DMS53 treated with DMSO at 0.1 percent for 48 hours (cell line): ENCODE data around the gene NFKBIZ.

ENCODE experiments used
- DNase-seq: peaks from one replicate; lab custom pipeline; 2025; ENCODE audit not compliant: unreplicated experiment; lab: John Stamatoyannopoulos, UW

The NFKBIZ gene

DNA sequence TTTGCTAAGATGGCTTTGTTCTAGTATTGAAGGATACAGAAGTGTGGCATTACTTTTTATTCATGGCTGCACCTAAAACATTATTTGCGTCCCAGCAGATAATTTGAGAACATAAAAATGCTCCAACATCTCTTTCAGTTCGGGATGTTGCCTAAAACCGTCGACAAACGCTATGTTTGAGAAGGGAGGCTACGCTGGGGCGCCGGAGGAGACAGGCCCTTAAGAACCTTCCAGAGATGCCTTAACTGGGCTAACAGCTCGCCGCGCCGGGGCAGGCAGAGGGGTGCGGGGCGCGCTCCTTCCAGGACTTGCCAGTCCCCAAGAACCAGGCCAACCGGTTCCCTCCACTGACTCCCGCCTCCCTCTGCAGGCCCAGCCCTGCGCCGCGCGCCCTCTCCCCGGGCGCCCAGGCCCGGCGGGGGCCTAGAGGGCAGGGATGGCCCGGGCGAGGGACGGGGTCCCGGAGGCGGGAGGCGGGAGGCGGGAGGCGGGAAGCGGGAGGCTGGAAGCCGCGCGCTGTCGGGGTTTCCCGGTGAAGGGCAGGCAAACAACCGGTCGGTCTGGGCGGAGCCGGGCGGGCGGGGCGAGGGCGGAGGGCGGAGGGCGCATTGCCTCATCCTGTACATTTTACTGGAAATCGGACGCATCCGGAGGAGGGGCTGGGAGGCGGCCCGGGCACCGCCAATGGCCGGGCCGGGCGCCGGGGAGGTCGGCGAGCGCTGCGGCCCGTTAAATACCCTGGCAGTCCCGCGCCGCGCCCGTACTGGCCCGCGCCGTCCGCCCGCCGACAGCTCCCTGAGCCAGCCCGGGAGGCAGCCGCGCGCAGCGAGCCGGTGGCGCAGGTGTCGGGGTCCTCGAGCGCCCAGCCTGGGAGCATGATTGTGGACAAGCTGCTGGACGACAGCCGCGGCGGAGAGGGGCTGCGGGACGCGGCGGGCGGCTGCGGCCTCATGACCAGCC lies at the start of gene NFKBIZ:
TSS of gene NFKBIZ (plus strand) at position 761 of the 960 bp plus-strand sequence. CDS start at position 876, 115 bp downstream.
- peak; percentile 72 for DNase-seq

DNA sequence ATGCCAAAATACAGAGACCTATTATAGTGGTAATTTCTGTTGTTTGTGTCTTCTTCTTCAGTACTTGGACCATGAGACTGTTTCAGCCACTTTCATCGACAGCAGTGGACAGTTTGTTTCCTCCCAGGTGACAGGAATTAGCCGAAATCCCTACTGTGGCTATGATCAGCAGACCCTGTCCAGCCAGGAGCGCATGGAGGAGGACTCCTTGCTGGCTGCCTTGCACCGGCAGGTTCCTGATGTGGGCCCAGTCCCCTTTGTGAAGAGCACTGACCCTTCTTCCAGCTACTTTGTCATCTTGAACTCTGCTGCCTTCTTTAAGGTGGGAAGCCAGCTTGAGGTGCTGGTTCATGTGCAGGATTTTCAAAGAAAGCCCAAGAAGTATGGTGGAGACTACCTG lies 48.1 kb upstream of the NFKBIZ start:
- DNase-seq = no peak

- DNase-seq = no peak
These were observed 47.1 kb upstream of the NFKBIZ start for GRCh38 chr3:101802179-101802578.

- DNase-seq = peak; percentile 62
These were observed 46.0 kb upstream of the NFKBIZ start for GRCh38 chr3:101803173-101803782.

- no peak for DNase-seq
These were observed 45.4 kb upstream of the NFKBIZ start for GRCh38 chr3:101803939-101804338.

- DNase-seq = no peak
These were observed 42.8 kb upstream of the NFKBIZ start for GRCh38 chr3:101806491-101806890.

- no peak for DNase-seq
These were observed 41.4 kb upstream of the NFKBIZ start for GRCh38 chr3:101807888-101808287.

GRCh38 chr3:101809178-101810021 lies 39.9 kb upstream of the NFKBIZ start:
- DNase-seq = peak; percentile 12

DNA sequence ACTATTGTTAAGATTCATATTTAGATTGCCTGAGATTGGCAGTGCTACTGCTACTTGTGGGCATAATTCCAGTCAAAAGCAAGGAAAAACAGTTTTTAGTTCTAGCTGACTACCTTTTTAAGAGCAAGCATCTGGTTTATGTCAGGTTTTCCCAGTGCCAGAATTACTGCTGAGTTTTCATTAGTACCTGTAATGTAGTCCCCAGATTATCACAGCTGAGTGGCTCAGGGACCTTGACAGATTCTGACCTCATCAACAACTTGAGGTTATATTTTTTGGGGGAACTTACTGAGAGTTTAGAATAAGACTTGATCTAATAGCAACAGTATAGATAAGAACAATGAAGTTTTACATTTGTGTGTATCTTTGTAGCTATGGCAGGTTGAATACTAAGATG lies 39.3 kb upstream of the NFKBIZ start:
- DNase-seq = no peak

GRCh38 chr3:101811875-101812274 lies 37.4 kb upstream of the NFKBIZ start:
- DNase-seq = no peak

DNA sequence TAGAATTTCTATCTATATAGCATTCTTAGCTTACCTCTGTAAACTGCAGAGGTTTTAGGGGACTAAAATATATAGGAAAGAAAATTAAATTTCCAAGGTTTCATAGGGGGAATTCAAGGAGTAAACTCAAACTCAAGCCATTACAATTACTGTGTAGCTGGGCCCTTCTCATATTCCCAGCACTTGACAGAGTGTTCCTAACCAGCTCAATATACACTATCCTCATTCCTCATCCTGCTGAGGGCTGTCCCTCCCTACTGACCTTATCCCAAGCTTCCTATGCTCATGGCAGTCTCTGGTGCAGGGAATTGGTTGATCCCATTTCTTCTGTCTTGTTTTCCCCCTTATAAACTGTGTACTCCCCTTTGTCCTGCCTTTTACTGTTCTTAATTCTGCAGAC lies 36.4 kb upstream of the NFKBIZ start:
- no peak for DNase-seq

GRCh38 chr3:101813817-101814440 lies 35.4 kb upstream of the NFKBIZ start:
- DNase-seq = peak; percentile 1

GRCh38 chr3:101814835-101815234 lies 34.5 kb upstream of the NFKBIZ start:
- no peak for DNase-seq

DNA sequence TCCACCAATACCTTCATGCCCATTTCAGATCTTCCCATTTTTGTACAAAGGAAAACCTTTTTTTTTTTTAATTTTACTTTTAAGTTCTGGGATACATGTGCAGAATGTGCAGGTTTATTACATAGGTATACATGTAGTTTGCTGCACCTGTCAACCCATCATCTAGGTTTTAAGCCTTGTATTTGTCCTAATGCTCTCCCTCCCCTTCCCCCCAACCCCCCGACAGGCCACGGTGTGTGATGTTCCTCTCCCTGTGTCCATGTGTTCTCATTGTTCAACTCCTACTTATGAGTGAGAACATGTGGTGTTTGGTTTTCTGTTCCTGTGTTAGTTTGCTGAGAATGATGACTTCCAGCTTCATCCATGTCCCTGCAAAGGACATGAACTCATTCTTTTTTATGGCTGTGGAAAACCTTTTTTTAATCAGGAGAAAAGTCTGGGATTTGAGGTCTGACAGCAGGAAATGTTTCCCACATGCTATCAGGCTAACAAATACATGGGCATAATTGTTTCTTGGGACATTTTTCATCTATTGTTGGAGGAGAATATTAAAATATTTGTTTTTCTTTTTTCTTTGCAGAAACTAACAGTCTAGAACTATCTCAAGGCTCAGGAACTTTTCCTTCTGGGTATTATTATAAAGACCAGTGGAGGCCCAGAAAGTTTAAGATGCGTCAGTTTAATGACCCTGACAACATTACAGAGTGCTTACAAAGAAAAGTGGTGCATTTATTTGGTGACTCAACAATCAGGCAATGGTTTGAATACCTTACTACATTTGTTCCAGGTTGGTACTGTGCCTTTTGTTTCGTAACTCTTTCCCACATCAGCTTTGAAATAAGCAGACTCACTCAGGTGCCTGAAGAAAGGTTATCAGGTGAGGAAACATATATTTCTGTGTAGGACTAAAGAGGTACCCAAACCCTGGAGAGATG lies 32.8 kb upstream of the NFKBIZ start:
- DNase-seq = no peak

DNA sequence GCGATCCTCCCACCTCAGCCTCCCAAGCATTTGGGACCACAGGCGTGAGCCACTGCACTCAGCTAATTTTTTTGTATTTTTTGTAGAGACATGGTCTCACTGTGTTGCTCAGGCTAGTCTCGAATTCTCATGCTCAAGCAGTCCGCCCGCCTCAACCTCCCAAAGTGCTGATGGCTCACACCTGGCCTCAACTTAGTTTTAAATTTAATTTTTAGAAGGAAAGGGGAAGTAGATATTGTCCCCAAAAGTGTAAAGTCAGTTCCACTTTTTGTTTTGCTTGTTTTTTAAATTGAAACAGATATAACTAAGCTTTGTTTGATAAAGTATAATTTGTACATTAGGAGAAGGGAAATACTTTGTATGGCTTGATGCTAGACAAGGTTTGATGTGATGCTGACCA lies 31.3 kb upstream of the NFKBIZ start:
- DNase-seq = no peak

GRCh38 chr3:101819649-101820206 lies 29.6 kb upstream of the NFKBIZ start:
- DNase-seq = no peak

DNA sequence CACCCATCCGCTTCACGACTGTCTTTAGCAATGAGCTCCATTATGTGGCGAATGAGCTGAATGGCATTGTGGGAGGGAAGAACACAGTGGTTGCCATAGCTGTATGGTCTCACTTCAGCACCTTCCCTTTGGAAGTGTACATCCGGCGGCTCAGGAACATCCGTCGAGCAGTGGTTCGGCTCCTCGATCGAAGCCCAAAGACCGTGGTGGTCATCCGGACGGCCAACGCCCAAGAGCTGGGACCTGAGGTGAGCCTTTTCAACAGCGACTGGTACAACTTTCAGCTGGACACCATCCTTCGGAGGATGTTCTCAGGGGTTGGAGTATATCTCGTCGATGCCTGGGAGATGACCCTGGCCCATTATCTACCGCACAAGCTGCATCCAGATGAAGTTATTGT lies 27.8 kb upstream of the NFKBIZ start:
- no peak for DNase-seq

DNA sequence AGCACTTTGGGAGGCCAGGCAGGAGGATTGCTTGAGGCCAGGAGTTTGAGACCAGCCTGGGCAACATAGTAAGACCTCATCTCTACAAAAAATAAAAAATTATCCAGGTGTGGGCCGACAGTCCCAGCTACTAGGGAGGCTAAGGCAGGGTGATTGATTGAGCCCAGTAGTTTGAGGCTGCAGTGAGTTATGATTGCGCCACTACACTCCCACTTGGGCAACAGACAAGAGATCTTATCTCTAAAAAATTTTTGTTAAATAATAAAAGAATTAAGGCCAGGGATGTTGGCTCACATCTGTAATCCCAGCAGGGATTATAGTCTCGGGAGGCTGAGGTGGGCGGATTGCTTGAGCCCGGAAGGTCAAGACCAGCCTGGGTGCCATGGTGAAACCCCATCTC lies 25.8 kb upstream of the NFKBIZ start:
- DNase-seq = no peak

DNA sequence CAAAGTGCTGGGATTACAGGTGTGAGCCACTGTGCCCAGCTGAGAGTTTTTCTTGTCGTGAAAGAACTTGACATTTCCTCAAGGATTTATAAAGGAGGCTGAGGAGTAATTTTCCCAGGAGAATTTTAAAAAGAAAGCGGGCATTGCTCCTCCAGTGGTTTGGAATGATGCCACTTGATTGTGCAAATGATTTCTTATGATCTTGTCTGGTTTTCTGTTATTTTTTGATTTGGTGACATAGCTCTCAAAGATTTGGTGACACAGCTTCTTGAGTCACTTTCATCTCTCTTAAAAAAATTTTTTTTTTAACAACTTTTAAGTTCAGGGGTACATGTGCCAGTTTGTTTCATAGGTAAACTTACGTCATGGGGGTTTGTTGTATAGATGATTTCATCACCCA lies 24.6 kb upstream of the NFKBIZ start:
- no peak for DNase-seq
